Activated CD4-positive, alpha-beta T cell treated with anti-CD3 and anti-CD28 coated beads, Interleukin-2, amount 50 U/mL, for 48 hours (primary cell): Measurements from ENCODE around the gene RERE.

Source experiments
- DNase-seq, 2 experiments: peaks; one replicate each; pipeline ENCODE4 v3.0.0-alpha.2; 2020

The RERE gene

GRCh38 chr1:8563944-8564537 is 253.4 kb downstream of the RERE start:
- DNase-seq: no peak

DNA sequence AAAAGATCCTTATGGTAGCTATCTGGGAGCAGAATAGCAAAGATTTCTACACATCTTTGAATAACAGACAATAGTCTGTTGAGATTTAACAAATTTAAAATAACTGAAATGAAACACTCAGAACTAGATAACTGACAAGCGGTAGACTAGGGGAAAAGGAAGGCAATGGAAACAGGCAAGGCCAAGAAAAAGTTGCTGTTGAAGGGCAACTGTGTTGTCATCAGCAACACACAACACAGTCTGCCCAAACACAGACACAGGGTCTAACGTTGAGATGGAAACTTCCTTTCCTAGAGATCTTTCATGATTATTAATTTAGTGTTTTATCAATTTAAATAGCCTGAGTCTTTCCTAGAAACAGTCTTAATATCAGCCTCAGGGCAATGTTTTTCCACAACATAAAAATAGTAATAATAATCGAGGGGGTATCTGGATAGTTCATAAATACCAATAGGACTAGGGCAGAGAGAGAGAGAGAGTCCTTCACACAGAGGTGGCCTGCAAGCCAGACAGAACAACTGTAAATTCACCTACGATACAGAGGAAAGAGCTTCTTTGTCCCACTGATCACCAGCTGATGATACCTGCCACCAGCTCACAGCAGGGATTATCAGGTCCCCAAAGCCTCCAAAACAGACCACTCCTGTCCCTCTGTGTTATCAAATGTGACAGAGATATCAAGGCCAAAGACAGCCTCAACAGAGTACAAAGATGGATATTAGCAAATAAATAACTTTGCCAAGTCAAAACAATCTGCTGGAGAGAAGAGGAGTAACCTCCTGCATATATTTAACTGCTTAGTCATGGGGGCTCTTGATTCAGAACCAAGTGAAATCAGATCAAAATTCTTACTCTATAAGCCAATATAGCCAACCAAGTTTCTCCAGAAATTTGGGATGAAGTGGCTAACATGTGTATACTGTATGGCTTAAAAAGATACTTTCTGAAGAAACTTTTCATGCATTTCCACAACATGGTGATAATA is 254.3 kb downstream of the RERE start:
- DNase-seq: no peak

DNA sequence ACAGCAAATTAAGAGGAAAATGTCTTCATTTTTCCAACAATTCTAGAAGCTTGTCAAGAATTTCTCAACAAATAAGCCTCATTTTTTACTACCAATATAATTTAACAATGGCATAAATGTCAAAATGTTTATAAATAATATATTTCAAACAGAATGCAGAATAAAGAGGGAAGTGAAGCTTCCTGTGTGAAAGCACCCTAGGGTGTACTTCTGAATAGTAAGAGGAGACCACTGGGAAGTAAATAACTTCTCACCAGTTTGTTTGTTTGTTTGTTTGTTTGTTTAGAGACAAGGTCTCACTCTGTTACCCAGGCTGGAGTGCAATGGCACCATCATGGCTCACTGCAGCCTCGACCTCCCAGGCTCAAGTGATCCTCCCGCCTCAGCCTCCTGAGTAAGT is 255.2 kb downstream of the RERE start:
- DNase-seq: no peak

DNA sequence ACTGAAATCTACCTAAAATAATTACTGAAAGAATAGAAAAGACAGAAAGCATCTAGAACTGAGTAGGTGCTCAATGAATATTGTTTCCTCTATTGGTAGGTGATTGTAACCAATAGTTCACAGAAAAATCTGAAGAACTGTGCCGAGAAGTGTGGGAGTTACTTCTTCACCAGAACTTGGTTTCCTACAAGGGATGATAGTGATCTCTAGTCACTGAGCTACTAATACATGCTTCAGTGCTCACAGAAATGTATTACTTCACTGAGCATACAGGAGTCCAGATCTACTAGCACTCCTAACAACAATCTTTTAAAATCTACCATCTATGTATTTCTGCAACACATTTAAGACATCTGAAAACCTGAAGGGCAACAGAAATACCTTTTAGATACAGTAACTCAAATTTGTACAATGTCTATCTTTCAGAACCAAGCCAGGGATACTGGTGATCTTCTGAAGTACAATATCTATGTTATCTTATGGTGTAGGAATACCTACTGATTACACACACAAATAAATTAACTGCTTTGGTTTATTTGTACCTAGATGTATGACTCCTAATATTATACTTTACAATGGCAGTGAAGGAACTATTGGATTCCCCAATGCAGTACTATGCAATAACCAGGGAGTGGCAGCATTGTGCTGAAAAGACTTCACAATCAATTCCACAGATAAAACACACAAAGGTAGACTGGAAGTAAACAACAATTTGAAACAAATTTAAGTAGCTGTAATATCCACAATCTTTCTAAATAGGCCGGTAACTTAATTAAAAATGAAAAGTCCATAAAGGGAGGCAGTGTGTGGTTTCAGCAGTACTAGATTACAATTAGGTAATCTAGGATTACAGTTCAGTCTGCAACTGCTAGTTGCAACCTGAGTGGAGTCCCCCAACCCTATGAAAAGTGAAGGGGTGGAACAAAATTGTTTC is 256.6 kb downstream of the RERE start:
- no peak for DNase-seq

DNA sequence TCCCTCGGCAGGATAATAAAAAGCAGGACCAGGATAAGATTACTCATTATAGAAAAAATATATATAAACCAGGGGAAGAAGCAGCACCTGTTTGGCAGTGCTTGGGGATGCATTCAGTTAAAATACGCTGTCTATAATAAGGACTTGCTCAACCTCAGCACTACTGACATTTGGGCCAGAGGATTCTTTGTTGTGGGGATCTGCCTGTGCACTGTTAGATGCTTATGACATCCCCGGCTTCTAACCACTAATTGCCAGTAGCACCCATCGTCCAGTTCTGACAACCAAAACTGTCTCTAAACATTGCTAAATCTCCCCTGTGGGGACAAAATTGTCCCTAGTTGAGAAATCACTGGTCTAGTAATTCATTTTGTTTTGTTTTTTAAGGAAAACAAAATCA is 257.4 kb downstream of the RERE start:
- DNase-seq: no peak

DNA sequence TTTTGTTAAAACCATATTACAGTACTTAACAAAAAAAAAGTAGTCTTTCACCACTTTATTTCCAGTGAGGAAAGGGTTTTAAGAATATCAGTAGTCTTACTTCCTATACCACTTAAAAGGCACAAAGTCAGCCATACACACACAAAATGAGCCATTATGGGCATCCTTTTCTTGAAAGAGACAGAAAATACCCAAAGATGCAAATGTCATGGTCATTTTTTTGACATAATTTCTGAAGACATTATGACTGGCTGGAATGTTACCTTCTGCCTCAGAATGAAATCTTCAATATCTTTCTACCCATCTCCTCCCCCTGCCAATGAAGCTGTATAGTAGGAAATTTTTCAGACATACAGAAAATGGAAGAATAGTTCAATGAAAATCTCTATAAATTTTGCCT is 261.9 kb downstream of the RERE start:
- no peak for DNase-seq

DNA sequence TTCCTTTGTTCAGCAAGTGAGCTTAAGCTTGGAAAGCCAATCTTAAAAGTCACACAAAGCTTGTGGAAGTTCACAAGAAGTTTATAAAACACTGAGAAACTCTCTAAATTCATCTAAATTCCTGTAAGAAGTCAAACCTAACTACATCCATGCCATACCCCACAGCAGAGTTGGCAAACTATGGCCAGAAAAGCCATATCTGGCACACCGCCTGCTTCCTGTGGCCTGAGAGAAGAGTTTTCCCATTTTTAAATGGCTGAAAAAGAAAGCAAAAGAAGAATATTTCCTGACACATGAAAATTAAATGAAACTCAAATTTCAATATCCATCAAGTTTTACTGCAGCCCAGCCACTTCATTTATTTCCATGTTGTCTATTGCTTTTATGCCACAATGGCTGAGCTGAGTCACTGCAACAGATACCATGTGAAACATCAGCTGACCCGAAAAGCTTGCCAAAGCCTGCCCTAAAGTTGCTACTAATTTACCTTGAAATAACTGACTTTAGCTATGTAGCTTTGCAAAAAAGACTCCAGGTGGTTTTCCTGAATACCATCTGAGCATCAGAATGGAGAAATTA is 262.4 kb downstream of the RERE start:
- peak in 1 of 2 experiments; percentile 27 for DNase-seq

DNA sequence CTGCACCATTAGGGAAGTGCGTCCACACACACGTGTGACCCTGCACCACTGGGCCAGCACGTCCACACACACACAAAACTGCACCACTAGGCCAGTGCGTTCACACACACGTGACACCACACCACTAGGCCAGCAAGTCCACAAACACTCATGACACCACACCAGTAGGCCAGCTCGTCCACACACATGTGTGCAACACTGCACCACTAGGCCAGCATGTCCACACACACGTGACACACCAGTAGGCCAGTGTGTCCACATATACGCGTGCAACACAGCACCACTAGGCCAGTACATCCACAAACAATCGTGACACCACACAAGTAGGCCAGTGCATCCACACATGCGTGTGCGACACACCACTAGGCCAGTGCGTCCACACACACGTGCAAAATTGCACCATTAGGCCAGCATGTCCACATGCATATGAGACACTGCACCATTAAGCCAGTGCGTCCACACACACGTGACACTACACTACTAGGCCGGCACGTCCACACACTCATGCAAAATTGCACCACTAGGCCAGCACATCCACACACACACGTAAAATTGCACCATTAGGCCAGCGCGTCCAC is 264.5 kb downstream of the RERE start:
- no peak for DNase-seq

- DNase-seq: no peak
Measured at GRCh38 chr1:8551613-8552489, 265.6 kb downstream of the RERE start.

DNA sequence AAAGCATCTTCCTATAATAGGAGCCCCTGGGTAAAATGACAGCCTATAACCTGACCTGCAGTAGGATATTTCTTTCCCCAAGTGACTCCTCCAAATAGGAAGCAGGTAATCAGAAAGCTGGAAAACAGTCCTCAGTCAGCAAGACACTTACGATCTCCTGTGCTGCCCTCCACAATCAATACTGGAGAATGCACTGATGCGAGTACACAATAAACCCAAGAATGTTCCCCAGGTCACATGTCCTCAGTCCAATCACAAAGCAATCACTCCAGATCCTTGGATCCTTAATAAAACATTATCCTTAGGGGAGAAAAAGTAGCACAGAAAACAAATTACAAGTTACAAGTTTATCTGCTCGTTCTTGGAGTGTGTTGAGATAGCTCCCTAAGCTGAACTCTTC is 266.4 kb downstream of the RERE start:
- no peak for DNase-seq

DNA sequence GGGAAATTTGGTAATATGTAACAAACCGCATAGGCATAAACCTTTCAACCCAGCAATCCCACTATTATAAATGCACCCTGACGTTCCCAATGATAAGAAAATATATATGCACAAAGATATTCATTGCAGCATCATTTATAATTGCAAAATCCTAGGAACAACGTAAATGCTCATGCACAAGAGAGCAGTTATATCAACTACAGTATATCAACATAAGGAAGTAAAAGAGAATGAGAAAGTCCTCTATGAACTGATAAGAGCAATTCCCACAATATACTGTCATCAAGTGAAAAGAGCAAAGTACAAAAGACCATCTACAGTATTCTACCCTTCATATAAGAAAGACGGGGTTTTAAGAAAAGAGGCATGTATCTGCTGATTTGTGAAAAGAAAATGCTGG is 269.6 kb downstream of the RERE start:
- no peak for DNase-seq

GRCh38 chr1:8545078-8545477 is 272.4 kb downstream of the RERE start:
- peak in 1 of 2 experiments; percentile 36 for DNase-seq

DNA sequence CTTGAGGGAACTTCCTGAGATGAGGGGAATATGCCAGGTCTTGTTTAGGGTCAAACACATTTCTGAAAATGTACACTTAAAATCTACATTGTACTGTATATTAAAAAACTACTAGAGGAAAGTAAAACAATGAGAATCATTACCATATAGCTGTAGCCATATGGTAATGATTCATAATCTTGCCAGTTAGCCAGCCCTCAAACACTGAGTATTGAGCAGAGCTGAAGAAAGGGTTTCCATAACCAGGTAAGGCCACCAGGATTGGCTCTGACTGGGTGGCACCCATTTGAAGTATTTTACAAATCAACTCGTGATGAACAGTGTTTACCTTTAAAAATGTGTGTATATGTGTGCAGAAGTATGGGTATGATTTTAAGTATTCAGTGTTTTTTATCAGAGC is 272.8 kb downstream of the RERE start:
- no peak for DNase-seq

DNA sequence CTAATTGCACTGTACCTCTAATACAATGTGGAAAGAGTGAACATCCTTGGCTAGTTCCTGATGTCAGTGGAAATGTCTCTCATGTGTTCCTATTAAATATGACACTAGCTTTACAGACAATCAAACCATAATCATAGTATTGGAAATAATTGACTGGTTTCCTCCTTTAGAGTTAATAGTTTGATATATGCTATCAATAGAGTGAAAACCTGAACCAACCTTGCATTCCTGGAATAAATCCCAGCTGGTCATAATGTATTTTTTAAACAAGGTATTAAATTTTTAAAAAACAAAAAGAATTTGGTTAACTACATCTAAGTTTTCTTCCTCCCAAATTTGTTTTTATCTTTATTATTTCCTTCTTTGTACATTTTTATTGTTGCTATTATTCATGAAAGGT is 273.5 kb downstream of the RERE start:
- DNase-seq: no peak

GRCh38 chr1:8541961-8542521 is 275.4 kb downstream of the RERE start:
- no peak for DNase-seq

GRCh38 chr1:8540971-8541370 is 276.5 kb downstream of the RERE start:
- DNase-seq: no peak

- no peak for DNase-seq
Measured at GRCh38 chr1:8540261-8540941, 277.0 kb downstream of the RERE start.

DNA sequence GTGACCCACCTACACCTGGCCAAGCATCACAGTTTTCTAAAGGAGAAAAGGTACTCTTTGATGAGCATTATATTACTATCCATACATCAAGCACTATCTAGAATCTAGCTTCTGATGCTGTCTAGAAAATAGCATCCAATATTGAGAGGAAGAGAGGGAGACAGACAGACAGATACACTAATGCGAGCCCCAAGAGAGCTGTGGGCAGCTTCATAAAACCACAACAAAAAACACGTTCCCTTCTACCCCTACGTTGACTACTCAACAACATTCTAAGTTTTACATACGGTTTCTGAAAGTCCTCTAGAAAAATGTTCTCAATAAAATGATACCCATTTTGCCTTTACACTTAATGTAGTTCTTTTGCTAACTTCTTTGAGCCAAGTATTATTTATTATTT is 277.8 kb downstream of the RERE start:
- DNase-seq: no peak

- DNase-seq: no peak
Measured at GRCh38 chr1:8538502-8538901, 278.9 kb downstream of the RERE start.

- DNase-seq: no peak
Measured at GRCh38 chr1:8537991-8538390, 279.4 kb downstream of the RERE start.

DNA sequence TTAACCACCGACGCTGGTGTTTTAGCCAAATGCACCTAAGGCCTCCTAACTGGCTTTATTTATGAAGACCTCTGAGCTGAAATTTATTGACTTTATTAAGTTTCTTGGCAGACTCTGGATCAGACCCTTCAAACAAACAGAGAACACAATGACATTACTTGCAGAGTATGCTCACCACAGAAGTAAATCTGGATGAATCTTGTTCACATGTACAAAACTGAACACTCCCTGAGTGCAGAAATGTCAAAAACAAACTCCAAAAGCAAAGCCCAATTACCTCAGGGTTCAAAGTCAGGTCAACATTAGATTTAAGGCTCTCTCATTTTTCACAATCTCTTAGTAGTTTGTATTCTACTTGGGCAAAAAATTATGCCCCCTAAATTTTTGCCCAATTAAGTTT is 280.9 kb downstream of the RERE start:
- no peak for DNase-seq
